Astrocyte of the spinal cord (primary cell): ENCODE results near the gene PSMB8.

ENCODE experiments used
- DNase-seq: peaks from one replicate; pipeline ENCODE4 v3.0.0; 2011; ENCODE audit warnings: low read depth, low spot score
- H3K4me3 ChIP-seq: 2 replicates; pipeline ENCODE4 v1.5.1; 2011; ENCODE audit warnings: low read depth, mild to moderate bottlenecking, low read length, moderate library complexity
- in situ Hi-C: cut with HindIII; loops from 2 replicates; pipeline ENCODE4 v1.10.0; 2017; ENCODE audit warnings: low sequenced_read_pairs
- TF ChIP-seq, protein P1 (sequence below): IDR thresholded peaks from 2 replicates; pipeline ENCODE4 v1.5.1; 2012; ENCODE audit warnings: low read depth, mild to moderate bottlenecking, low read length, inconsistent platforms

Gene PSMB8

DNA sequence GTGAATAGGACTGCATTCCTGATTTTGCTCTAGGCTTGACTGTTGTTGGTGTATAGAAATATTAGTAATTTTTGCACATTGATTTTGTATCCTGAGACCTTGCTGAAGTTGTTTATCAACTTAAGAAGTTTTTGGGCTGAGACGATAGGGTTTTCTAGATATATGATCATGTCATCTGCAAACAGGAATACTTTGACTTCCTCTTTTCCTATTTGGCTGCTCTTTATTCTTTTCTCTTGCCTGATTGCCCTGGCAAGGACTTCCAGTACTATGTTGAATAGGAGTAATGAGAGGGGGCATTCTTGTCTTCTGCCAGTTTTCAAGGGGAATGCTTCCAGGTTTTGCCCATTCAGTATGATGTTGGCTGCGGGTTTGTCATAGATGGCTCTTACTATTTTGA, 40.4 kb downstream of the PSMB8 start:
- TF ChIP-seq, protein P1, sequence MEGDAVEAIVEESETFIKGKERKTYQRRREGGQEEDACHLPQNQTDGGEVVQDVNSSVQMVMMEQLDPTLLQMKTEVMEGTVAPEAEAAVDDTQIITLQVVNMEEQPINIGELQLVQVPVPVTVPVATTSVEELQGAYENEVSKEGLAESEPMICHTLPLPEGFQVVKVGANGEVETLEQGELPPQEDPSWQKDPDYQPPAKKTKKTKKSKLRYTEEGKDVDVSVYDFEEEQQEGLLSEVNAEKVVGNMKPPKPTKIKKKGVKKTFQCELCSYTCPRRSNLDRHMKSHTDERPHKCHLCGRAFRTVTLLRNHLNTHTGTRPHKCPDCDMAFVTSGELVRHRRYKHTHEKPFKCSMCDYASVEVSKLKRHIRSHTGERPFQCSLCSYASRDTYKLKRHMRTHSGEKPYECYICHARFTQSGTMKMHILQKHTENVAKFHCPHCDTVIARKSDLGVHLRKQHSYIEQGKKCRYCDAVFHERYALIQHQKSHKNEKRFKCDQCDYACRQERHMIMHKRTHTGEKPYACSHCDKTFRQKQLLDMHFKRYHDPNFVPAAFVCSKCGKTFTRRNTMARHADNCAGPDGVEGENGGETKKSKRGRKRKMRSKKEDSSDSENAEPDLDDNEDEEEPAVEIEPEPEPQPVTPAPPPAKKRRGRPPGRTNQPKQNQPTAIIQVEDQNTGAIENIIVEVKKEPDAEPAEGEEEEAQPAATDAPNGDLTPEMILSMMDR: no peak
- no peak for DNase-seq
- H3K4me3 ChIP-seq: no peak overlapping the region
- in situ Hi-C loops: no loop called here

DNA sequence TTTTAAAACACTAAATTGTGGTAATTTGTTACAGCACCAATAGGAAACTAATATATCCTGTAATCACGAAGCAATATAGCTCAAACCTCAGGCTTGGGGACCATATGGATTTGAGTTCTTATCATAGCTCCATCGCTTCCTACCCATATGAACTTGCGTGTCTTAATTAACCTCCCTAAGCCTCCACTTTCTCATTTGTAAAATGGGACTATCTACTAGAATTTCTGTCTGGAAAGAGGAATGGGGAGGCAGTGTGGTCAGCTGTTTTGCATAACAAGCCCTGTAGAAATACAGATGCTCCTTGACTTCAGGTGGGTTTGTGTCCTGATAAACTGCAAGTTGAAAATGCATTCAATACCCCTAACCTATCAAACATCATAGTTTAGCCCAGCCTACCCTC, 44.1 kb downstream of the PSMB8 start:
- H3K4me3 ChIP-seq: no peak overlapping the region
- no peak for DNase-seq
- TF ChIP-seq, protein P1: no peak
- in situ Hi-C loops: no loop called here

DNA sequence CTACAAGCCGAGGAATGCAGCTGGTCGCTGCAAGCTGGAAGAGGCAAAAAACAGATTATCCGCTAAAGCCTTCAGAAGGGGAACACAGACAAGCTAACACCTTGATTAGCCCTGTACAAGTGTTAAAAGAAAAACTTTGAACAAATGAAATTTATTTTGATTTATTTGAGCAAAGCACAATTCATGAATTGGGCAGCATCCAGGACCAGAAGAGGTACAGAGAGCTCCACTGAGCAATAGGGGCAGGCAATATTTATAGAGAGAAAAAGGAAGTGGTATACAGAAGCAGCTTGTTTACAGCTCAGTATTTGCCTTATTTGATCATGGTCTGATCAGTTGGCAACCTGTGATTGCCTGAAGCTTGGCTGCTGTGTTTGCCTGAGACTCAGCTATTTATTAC, 44.7 kb downstream of the PSMB8 start:
- TF ChIP-seq, protein P1: no peak
- in situ Hi-C loops: no loop called here
- no peak for DNase-seq
- H3K4me3 ChIP-seq: no peak overlapping the region

DNA sequence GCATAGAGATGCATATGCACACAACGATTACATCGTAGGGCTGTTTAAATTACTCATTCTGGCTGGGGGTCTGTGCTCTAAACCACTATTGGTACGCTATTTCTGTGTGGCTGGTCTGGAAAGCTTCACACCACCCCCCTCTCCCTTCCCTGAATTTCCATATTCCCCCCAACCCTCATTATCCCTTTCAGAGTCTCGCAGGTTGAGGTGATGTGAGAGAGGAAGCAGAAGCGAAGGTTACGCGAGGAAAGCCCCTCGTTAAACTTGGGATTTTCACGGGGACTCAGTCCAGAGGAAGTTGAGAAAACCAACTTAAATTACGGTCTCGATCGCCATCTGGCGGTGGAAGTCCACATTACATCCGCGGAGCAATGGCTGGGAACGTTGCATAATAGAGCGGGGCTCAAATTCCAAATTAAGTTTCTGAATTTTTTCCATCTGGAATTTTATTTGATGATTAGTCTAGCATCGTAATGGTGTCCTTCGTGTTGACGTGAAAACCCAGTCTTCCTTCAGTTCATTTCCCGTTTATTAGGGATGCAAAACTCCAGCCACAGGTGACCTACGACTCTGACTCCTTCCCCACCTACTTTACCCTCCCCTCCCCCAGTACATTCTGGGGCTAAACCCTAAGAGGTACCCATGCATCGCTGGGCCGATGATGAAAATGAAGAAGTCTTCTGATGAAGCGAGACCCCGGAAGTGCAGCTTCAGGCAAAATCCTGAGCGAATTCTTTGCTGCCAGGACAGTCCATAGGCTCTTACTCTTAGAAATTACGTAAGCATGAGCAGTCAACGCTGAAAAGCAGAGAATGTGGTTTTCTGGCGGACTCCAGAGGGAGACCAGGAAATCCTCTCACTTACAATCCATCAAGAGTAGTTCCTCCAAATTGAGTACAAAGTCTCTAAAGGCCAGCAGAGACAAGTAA, 46.7 kb downstream of the PSMB8 start:
- in situ Hi-C loops: no loop called here
- peak; percentile 55 for DNase-seq
- TF ChIP-seq, protein P1: peak; percentile 77
- no peak overlapping the region for H3K4me3 ChIP-seq

DNA sequence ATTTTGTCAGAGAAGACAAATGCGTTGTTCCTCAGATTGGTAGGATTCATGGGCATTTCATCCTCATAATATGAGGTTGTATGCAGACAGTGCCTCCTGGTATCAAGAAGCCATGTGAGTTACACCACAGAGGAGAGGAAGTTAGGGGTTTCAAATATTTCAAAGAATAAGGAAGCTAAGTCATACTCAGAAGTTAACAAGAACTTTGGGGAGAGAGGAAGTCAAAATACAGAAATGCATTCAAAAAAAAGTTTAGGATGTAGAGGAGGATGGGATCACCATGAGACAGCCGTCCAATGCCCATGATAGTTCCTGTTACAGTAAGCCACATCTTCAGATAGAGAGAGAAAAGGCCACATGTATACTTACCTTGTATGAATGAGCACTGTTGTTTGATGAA, 49.3 kb downstream of the PSMB8 start:
- H3K4me3 ChIP-seq: no peak overlapping the region
- TF ChIP-seq, protein P1: no peak
- no peak for DNase-seq

GRCh38 chr6:32792901-32793435, 50.9 kb downstream of the PSMB8 start:
- in situ Hi-C loops: no loop called here
- TF ChIP-seq, protein P1: no peak
- no peak for DNase-seq
- no peak overlapping the region for H3K4me3 ChIP-seq

More for the DNA sequence above, 49.3 kb downstream of the PSMB8 start:
- in situ Hi-C loops: no loop called here
